Naive thymus-derived CD8-positive, alpha-beta T cell (primary cell): ENCODE results near the gene RIMBP2. TPM values are rescaled to one million over a fixed set of nuclear protein-coding genes. Genes with fewer than 3 reads are reported as not detected.
A peak's percentile ranks its signal among the peaks of the same experiment; 100 is the strongest.

Source experiments
- ATAC-seq, 2 donors: fragments of 150-1000 bp; cut with Tn5 transposase in 1 of 2; sonication (Bioruptor Pico), chemical (Tn5 transposase) in 1 of 2; 1 replicate in 1 of 2; 2 replicates in 1 of 2; pipeline ENCODE4 v1.10.0; 2021; ENCODE audit warnings: mild to moderate bottlenecking in 2 of 2, moderate library complexity in 2 of 2
- POLR2A ChIA-PET: fragments of 350-600 bp; sonication (Branson Sonifier 250); formaldehyde crosslinking; loops from one replicate; lab custom pipeline; 2021; ENCODE audit warnings: antibody characterized with exemption; lab: Charles Lee
- DNase-seq, 10 donors: peaks; one replicate each; pipeline versions ENCODE4 v3.0.0 to v3.0.0-alpha.2; 2020 to 2022
- H3K27ac Mint-ChIP-seq, 10 donors: one replicate each; pipeline ENCODE4 v1.8.0; 2020 to 2022; ENCODE audit warnings: mild to moderate bottlenecking in 10 of 10, mixed read lengths in 10 of 10, moderate library complexity in 4 of 10, inconsistent platforms in 1 of 10
- H3K27me3 Mint-ChIP-seq, 5 donors: one replicate each; pipeline ENCODE4 v1.8.0; 2021 to 2022; ENCODE audit warnings: mixed read lengths in 5 of 5
- H3K36me3 Mint-ChIP-seq, 3 donors: one replicate each; pipeline ENCODE4 v1.8.0; 2020 to 2022; ENCODE audit warnings: mixed read lengths in 3 of 3, mild to moderate bottlenecking in 2 of 3, inconsistent platforms in 1 of 3
- H3K4me1 Mint-ChIP-seq, 4 donors: one replicate each; pipeline ENCODE4 v1.8.0; 2021 to 2022; ENCODE audit warnings: mixed read lengths in 4 of 4
- H3K4me3 Mint-ChIP-seq, 10 donors: one replicate each; pipeline ENCODE4 v1.8.0; 2020 to 2022; ENCODE audit warnings: mild to moderate bottlenecking in 10 of 10, mixed read lengths in 10 of 10, moderate library complexity in 6 of 10, inconsistent platforms in 1 of 10
- H3K9me3 Mint-ChIP-seq, 9 donors: one replicate each; pipeline ENCODE4 v1.8.0; 2020 to 2022; ENCODE audit warnings: mixed read lengths in 9 of 9, mild to moderate bottlenecking in 3 of 9, inconsistent platforms in 1 of 9, moderate library complexity in 1 of 9
- polyA plus RNA-seq, 3 donors: library from polyadenylated mRNA; unstranded; fragments of 300-500 nt; fragmentation: Illumina TruSeq; gene quantifications; one replicate each; pipeline ENCODE4 v1.2.3, GENCODE V29; 2021
- total RNA-seq, 8 experiments: library from RNA in 2 of 8; stranded (reverse) in 2 of 8; gene quantifications; one replicate each; pipeline ENCODE4 v1.2.3 and lab custom pipeline; 2021 to 2026

RIMBP2 gene
- total and polyA plus RNA-seq, 5 experiments from 2014 or later, result not detected

GRCh38 chr12:130497991-130498390, 218.1 kb downstream of the RIMBP2 start:
- Mint-ChIP-seq H3K9me3 (peaks cover 0 to 9% (median 0%) of the 10 kb centered on the region in 9 donors), H3K36me3 (no peaks in the 10 kb centered on the region), H3K27ac (no peak overlapping the region), H3K27me3 (peaks cover 0 to 61% (median 10%) of the 10 kb centered on the region in 5 donors), H3K4me3 (no peak overlapping the region), H3K4me1 (no peaks in the 10 kb centered on the region)
- POLR2A ChIA-PET, result no interaction called here
- ATAC-seq (no peak), DNase-seq (peak in 1 of 10 donors; percentile 21)

GRCh38 chr12:130497321-130497720, 218.8 kb downstream of the RIMBP2 start:
- POLR2A ChIA-PET, result no interaction called here
- peak overlapping the region in 1 of 10 donors; percentile 47 for H3K27ac Mint-ChIP-seq
- H3K4me1 Mint-ChIP-seq, result no peaks in the 10 kb centered on the region
- H3K27me3 Mint-ChIP-seq, result peaks cover 0 to 55% (median 10%) of the 10 kb centered on the region in 5 donors
- ATAC-seq, result no peak
- H3K36me3 Mint-ChIP-seq, result no peaks in the 10 kb centered on the region
- DNase-seq, result peak in 1 of 10 donors; percentile 8
- H3K9me3 Mint-ChIP-seq, result peaks cover 0 to 9% (median 0%) of the 10 kb centered on the region in 9 donors
- H3K4me3 Mint-ChIP-seq, result no peak overlapping the region

GRCh38 chr12:130496516-130497120, 219.5 kb downstream of the RIMBP2 start:
- H3K36me3 Mint-ChIP-seq, result no peaks in the 10 kb centered on the region
- POLR2A ChIA-PET, result no interaction called here
- no peak overlapping the region for H3K27ac Mint-ChIP-seq
- peaks cover 0 to 9% (median 0%) of the 10 kb centered on the region in 9 donors for H3K9me3 Mint-ChIP-seq
- no peak overlapping the region for H3K4me3 Mint-ChIP-seq
- H3K27me3 Mint-ChIP-seq, result peaks cover 0 to 48% (median 10%) of the 10 kb centered on the region in 5 donors
- DNase-seq (peak in 1 of 10 donors; percentile 34), ATAC-seq (no peak)
- no peaks in the 10 kb centered on the region for H3K4me1 Mint-ChIP-seq

- H3K4me1 Mint-ChIP-seq, result no peaks in the 10 kb centered on the region
- H3K36me3 Mint-ChIP-seq, result no peaks in the 10 kb centered on the region
- H3K27me3 Mint-ChIP-seq, result peaks cover 0 to 37% (median 8%) of the 10 kb centered on the region in 5 donors
- no peak for ATAC-seq
- POLR2A ChIA-PET, result no interaction called here
- peaks cover 0 to 9% (median 0%) of the 10 kb centered on the region in 9 donors for H3K9me3 Mint-ChIP-seq
- DNase-seq, result peak in 1 of 10 donors; percentile 52
- H3K4me3 Mint-ChIP-seq, result no peak overlapping the region
- H3K27ac Mint-ChIP-seq, result peak overlapping the region in 1 of 10 donors; percentile 20
Observed at GRCh38 chr12:130495156-130495555, 220.9 kb downstream of the RIMBP2 start.

- DNase-seq (peak in 1 of 10 donors; percentile 28), ATAC-seq (no peak)
- Mint-ChIP-seq H3K4me1 (no peaks in the 10 kb centered on the region), H3K27ac (no peak overlapping the region), H3K36me3 (no peaks in the 10 kb centered on the region), H3K9me3 (peaks cover 0 to 7% (median 0%) of the 10 kb centered on the region in 9 donors), H3K27me3 (peaks cover 0 to 37% (median 8%) of the 10 kb centered on the region in 5 donors), H3K4me3 (no peak overlapping the region)
- POLR2A ChIA-PET, result no interaction called here
Observed at GRCh38 chr12:130494736-130495135, 221.4 kb downstream of the RIMBP2 start.

GRCh38 chr12:130493951-130494350, 222.1 kb downstream of the RIMBP2 start:
- no peak overlapping the region for H3K27ac Mint-ChIP-seq
- POLR2A ChIA-PET, result no interaction called here
- ATAC-seq, result no peak
- H3K4me3 Mint-ChIP-seq, result no peak overlapping the region
- peaks cover 0 to 45% (median 8%) of the 10 kb centered on the region in 5 donors for H3K27me3 Mint-ChIP-seq
- H3K9me3 Mint-ChIP-seq, result peaks cover 0 to 8% (median 0%) of the 10 kb centered on the region in 9 donors
- no peaks in the 10 kb centered on the region for H3K4me1 Mint-ChIP-seq
- no peaks in the 10 kb centered on the region for H3K36me3 Mint-ChIP-seq
- DNase-seq, result peak in 1 of 10 donors; percentile 28

GRCh38 chr12:130491421-130492357, 224.4 kb downstream of the RIMBP2 start:
- no peaks in the 10 kb centered on the region for H3K36me3 Mint-ChIP-seq
- peak in 1 of 10 donors; percentile 38 for DNase-seq
- no peak overlapping the region for H3K27ac Mint-ChIP-seq
- POLR2A ChIA-PET, result no interaction called here
- H3K4me3 Mint-ChIP-seq, result no peak overlapping the region
- peaks cover 0 to 9% (median 0%) of the 10 kb centered on the region in 9 donors for H3K9me3 Mint-ChIP-seq
- ATAC-seq, result no peak
- peaks cover 0 to 49% (median 11%) of the 10 kb centered on the region in 5 donors for H3K27me3 Mint-ChIP-seq
- H3K4me1 Mint-ChIP-seq, result no peaks in the 10 kb centered on the region

GRCh38 chr12:130490674-130491073, 225.4 kb downstream of the RIMBP2 start:
- Mint-ChIP-seq H3K4me3 (no peak overlapping the region), H3K9me3 (peaks cover 0 to 9% (median 0%) of the 10 kb centered on the region in 9 donors)

GRCh38 chr12:130489293-130489692, 226.8 kb downstream of the RIMBP2 start:
- Mint-ChIP-seq H3K27ac (no peak overlapping the region), H3K27me3 (peaks cover 0 to 47% (median 7%) of the 10 kb centered on the region in 5 donors), H3K4me3 (no peak overlapping the region), H3K4me1 (no peaks in the 10 kb centered on the region), H3K36me3 (no peaks in the 10 kb centered on the region), H3K9me3 (peaks cover 0 to 9% (median 0%) of the 10 kb centered on the region in 9 donors)
- DNase-seq (peak in 1 of 10 donors; percentile 9), ATAC-seq (no peak)
- POLR2A ChIA-PET, result no interaction called here

More at GRCh38 chr12:130490674-130491073, 225.4 kb downstream of the RIMBP2 start:
- peak in 1 of 10 donors; percentile 28 for DNase-seq
- POLR2A ChIA-PET, result no interaction called here
- peaks cover 0 to 49% (median 7%) of the 10 kb centered on the region in 5 donors for H3K27me3 Mint-ChIP-seq
- H3K36me3 Mint-ChIP-seq, result no peaks in the 10 kb centered on the region
- no peak overlapping the region for H3K27ac Mint-ChIP-seq
- ATAC-seq, result no peak
- no peaks in the 10 kb centered on the region for H3K4me1 Mint-ChIP-seq

- DNase-seq, result peak in 1 of 10 donors; percentile 13
- no peak for ATAC-seq
- Mint-ChIP-seq H3K27ac (no peak overlapping the region), H3K36me3 (no peaks in the 10 kb centered on the region), H3K27me3 (peaks cover 0 to 53% (median 7%) of the 10 kb centered on the region in 5 donors), H3K4me1 (no peaks in the 10 kb centered on the region), H3K4me3 (no peak overlapping the region), H3K9me3 (peaks cover 0 to 9% (median 0%) of the 10 kb centered on the region in 9 donors)
- POLR2A ChIA-PET, result no interaction called here
Observed at GRCh38 chr12:130488358-130488710, 227.8 kb downstream of the RIMBP2 start.

- H3K9me3 Mint-ChIP-seq, result peaks cover 0 to 9% (median 0%) of the 10 kb centered on the region in 9 donors
- POLR2A ChIA-PET, result no interaction called here
- ATAC-seq, result no peak
- H3K36me3 Mint-ChIP-seq, result no peaks in the 10 kb centered on the region
- no peak overlapping the region for H3K27ac Mint-ChIP-seq
- peaks cover 0 to 53% (median 5%) of the 10 kb centered on the region in 5 donors for H3K27me3 Mint-ChIP-seq
- no peak overlapping the region for H3K4me3 Mint-ChIP-seq
- H3K4me1 Mint-ChIP-seq, result no peaks in the 10 kb centered on the region
- DNase-seq, result peak in 1 of 10 donors; percentile 27
Observed at GRCh38 chr12:130487636-130488357, 228.3 kb downstream of the RIMBP2 start.

GRCh38 chr12:130486891-130487416, 229.1 kb downstream of the RIMBP2 start:
- H3K27ac Mint-ChIP-seq, result no peak overlapping the region
- ATAC-seq (no peak), DNase-seq (peak in 1 of 10 donors; percentile 43)
- H3K27me3 Mint-ChIP-seq, result peaks cover 0 to 53% (median 8%) of the 10 kb centered on the region in 5 donors
- peaks cover 0 to 9% (median 0%) of the 10 kb centered on the region in 9 donors for H3K9me3 Mint-ChIP-seq
- H3K4me1 Mint-ChIP-seq, result no peaks in the 10 kb centered on the region
- POLR2A ChIA-PET, result no interaction called here
- H3K36me3 Mint-ChIP-seq, result no peaks in the 10 kb centered on the region
- H3K4me3 Mint-ChIP-seq, result no peak overlapping the region
